AG04450 (cell line): ENCODE results near the gene GLIS1. TPM values are rescaled to one million over a fixed set of nuclear protein-coding genes. Genes with fewer than 3 reads are reported as not detected.

Experiments used
- CTCF ChIA-PET: fragments of 300-600, 350-600 bp; formaldehyde crosslinking; extraction: SDS; loops from one replicate; lab custom pipeline; 2022; ENCODE audit warnings: antibody characterized with exemption, inconsistent platforms; lab: Charles Lee
- POLR2A ChIA-PET: fragments of 350-600 bp; formaldehyde crosslinking; extraction: SDS; loops from one replicate; lab custom pipeline; 2021; ENCODE audit warnings: antibody characterized with exemption, inconsistent platforms; lab: Yijun Ruan, JAX
- DNase-seq: peaks from one replicate; pipeline ENCODE4 v3.0.0-alpha.2; 2011; ENCODE audit warnings: low read depth, low spot score
- H3K27ac ChIP-seq: one replicate; pipeline ENCODE4 v1.5.1; 2012; ENCODE audit warnings: low read depth, low read length, control low read depth
- H3K27me3 ChIP-seq: one replicate; pipeline ENCODE4 v1.6.0; 2012; ENCODE audit warnings: low read length; ENCODE audit not compliant: control insufficient read depth, insufficient read depth
- H3K4me3 ChIP-seq: 2 replicates; pipeline ENCODE4 v1.5.1; 2011; ENCODE audit warnings: mild to moderate bottlenecking, low read depth, low read length, control low read depth
- H3K9me3 ChIP-seq: 2 replicates; pipeline ENCODE4 v1.5.1; 2012; ENCODE audit warnings: low read length; ENCODE audit not compliant: control insufficient read depth, insufficient read depth
- polyA plus RNA-seq: library from polyadenylated mRNA; depleted of rRNA; stranded (reverse); fragments of >200 nt; gene quantifications from 2 replicates; pipeline ENCODE4 v1.2.3, GENCODE V29; 2011
- TF ChIP-seq, protein P1 (sequence below): IDR thresholded peaks from 2 replicates; pipeline ENCODE4 v1.5.1; 2011; ENCODE audit warnings: low read depth, low read length, control low read depth, inconsistent platforms

Gene GLIS1
- polyA plus RNA-seq, 1 experiment, result 0.77 TPM

DNA sequence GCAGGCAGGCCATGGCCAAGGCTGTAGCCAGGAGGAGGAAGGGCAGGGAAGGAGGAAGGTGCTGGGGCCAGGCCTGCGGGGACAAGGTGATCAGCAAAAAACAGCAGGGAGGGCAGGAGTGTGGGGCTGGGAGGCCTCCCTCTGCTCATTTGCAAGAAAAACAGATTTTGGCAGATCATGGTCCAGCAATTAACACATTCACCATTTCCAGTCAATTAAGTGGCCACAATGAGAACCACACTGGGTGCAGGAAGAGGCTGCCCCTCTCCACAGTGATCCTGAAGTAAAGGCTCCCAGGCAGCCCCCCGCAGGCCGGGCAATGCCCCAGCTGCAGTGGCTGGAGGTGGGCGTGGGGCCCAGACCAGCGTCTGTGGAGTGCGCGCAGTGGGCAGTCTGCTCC, 225.1 kb downstream of the GLIS1 start:
- DNase-seq, result no peak
- Histone ChIP-seq H3K27ac (no peak overlapping the region), H3K27me3 (no peaks in the 10 kb centered on the region), H3K4me3 (no peak overlapping the region), H3K9me3 (no peaks in the 10 kb centered on the region; the same call in 1 of the 2 replicates)
- ChIA-PET POLR2A (no interaction called here), CTCF (no interaction called here)
- TF ChIP-seq, protein P1, sequence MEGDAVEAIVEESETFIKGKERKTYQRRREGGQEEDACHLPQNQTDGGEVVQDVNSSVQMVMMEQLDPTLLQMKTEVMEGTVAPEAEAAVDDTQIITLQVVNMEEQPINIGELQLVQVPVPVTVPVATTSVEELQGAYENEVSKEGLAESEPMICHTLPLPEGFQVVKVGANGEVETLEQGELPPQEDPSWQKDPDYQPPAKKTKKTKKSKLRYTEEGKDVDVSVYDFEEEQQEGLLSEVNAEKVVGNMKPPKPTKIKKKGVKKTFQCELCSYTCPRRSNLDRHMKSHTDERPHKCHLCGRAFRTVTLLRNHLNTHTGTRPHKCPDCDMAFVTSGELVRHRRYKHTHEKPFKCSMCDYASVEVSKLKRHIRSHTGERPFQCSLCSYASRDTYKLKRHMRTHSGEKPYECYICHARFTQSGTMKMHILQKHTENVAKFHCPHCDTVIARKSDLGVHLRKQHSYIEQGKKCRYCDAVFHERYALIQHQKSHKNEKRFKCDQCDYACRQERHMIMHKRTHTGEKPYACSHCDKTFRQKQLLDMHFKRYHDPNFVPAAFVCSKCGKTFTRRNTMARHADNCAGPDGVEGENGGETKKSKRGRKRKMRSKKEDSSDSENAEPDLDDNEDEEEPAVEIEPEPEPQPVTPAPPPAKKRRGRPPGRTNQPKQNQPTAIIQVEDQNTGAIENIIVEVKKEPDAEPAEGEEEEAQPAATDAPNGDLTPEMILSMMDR, result no peak

DNA sequence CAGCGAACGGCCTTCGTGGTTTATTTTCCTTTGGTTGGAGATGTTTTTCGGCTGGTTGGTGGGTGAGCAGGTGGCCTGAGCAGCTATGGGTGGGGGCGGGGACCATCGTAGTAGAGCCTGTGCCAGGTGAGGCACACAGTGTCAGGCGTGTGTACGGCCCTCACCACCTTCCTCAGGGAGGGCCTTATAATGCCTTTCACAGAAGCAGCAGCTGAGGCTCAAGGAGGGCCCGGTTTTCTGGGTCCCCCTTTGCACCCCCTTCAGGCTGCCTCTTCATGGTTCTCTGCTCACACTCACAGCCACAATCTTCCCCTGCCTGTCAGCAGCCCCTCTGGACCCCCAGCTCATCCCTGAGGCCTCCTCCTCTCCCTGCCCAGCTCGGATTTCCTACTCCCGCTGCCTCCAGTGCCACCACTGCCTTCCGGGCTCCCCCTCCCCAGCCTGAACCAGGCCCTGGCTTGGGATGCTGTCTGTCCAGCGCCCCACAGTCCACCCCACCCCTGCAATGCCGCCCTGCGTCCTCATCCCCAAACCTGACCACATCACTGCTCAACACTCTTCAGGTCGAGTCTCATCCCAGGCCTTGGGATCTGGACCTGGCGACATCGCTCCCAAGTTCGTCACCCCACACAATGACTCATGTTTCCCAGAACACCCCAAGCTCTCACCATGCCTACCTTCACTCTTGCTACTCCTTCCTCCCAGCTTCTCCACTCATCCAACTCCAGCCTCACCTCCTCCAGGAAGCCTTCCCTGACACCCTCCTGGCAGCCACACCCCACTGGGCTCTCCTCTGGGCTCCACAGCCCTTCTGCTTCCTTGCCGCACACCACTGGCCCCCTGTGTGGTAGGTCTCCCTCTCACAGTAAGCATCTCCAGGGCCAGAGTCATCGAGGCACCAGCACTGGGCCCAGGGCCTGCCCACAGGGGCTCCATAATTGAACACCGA, 225.9 kb downstream of the GLIS1 start:
- DNase-seq, result no peak
- no peaks in the 10 kb centered on the region for H3K27me3 ChIP-seq
- ChIA-PET POLR2A (no interaction called here), CTCF (no interaction called here)
- no peak overlapping the region for H3K4me3 ChIP-seq
- H3K9me3 ChIP-seq, result no peaks in the 10 kb centered on the region; the same call in 1 of the 2 replicates
- H3K27ac ChIP-seq, result no peak overlapping the region
- TF ChIP-seq, protein P1, result no peak

DNA sequence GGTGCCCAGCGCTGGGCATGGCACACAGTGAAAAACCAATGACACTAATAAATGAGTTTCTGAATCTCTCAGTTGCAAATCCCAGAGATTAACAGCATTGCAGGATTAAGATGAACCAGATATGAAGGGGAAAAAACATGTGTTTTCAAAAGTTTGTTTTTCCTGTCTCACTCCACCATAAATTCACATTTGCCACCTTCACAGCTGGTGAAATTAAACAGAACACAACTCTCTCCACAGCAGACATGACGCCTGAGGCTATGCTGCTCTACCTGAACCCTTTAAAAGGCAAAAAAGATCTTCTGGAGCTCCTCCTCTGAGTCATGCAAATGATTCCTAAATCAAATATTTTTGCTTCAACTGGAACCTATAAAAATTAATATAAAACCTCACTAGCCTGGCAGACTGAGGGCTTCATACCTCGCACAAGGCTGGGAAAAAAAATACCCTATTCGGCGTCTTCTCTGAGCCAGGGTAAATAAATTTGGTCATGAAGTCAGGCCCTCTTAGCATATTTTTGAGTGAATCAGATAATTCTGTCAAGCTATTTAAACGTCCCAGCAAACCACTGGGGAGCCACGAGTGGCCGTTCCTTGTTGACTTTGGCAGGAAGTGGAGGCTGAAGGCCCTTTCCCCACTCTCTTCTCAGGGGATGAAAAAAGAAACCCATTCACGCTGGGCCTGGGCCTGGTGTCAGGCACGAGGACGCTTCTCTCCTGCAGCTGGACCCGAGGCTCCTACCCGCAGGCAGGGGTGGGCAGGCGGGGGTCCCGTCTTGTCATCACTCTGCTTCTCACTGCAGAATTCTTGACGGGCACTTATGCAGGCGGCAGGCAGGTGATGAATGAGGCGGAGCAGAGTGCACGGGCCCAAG, 226.8 kb downstream of the GLIS1 start:
- no peak overlapping the region for H3K27ac ChIP-seq
- no peaks in the 10 kb centered on the region; the same call in 1 of the 2 replicates for H3K9me3 ChIP-seq
- H3K4me3 ChIP-seq, result no peak overlapping the region
- H3K27me3 ChIP-seq, result no peaks in the 10 kb centered on the region
- POLR2A ChIA-PET, result no interaction called here
- CTCF ChIA-PET, result no interaction called here
- TF ChIP-seq, protein P1, result no peak
- DNase-seq, result no peak

GRCh38 chr1:53511323-53511932, 227.5 kb downstream of the GLIS1 start:
- CTCF ChIA-PET, result no interaction called here
- Histone ChIP-seq H3K4me3 (no peak overlapping the region), H3K27me3 (no peaks in the 10 kb centered on the region), H3K9me3 (no peaks in the 10 kb centered on the region; the same call in 1 of the 2 replicates), H3K27ac (no peak overlapping the region)
- POLR2A ChIA-PET, result no interaction called here
- TF ChIP-seq, protein P1, result no peak
- no peak for DNase-seq
